ENCODE results near the gene APOL1.
"Not testable (repeated sequence)": the region's sequence is repeated elsewhere in the genome, so short reads cannot be mapped to it uniquely, and the experiment has no call there.

APOL1 gene

GRCh38 chr22:36226189-36226588, 26.7 kb upstream of the APOL1 start:
- DNase-seq = no peak

- DNase-seq = no peak
Observed at GRCh38 chr22:36227396-36227795, 25.5 kb upstream of the APOL1 start.

GRCh38 chr22:36227806-36228205, 25.1 kb upstream of the APOL1 start:
- no peak for DNase-seq

GRCh38 chr22:36228369-36228768, 24.6 kb upstream of the APOL1 start:
- not testable (repeated sequence) for DNase-seq

GRCh38 chr22:36228944-36229343, 24.0 kb upstream of the APOL1 start:
- DNase-seq = no peak

- DNase-seq = not testable (repeated sequence)
Observed at GRCh38 chr22:36229649-36230048, 23.3 kb upstream of the APOL1 start.

- not testable (repeated sequence) for DNase-seq
Observed at GRCh38 chr22:36231051-36231450, 21.9 kb upstream of the APOL1 start.

- DNase-seq = no peak
Observed at GRCh38 chr22:36232715-36233401, 20.1 kb upstream of the APOL1 start.

- DNase-seq = no peak
Observed at GRCh38 chr22:36233796-36234195, 19.1 kb upstream of the APOL1 start.

- no peak for DNase-seq
Observed at GRCh38 chr22:36234213-36234612, 18.7 kb upstream of the APOL1 start.

GRCh38 chr22:36234919-36235318, 18.0 kb upstream of the APOL1 start:
- no peak for DNase-seq

- no peak for DNase-seq
Observed at GRCh38 chr22:36235585-36235984, 17.3 kb upstream of the APOL1 start.

GRCh38 chr22:36236388-36237319, 16.3 kb upstream of the APOL1 start:
- no peak for DNase-seq

GRCh38 chr22:36237462-36238372, 15.2 kb upstream of the APOL1 start:
- DNase-seq = no peak

- no peak for DNase-seq
Observed at GRCh38 chr22:36238373-36239149, 14.4 kb upstream of the APOL1 start.

- DNase-seq = no peak
Observed at GRCh38 chr22:36239150-36239400, 13.9 kb upstream of the APOL1 start.

GRCh38 chr22:36239401-36240171, 13.3 kb upstream of the APOL1 start, which contains the start of gene APOL2:
Gene APOL2 (minus strand): TSS chr22:36239527. CDS start chr22:36233162, 6,365 bp downstream.
- DNase-seq = peak; percentile 72

- no peak for DNase-seq
Observed at GRCh38 chr22:36243986-36244385, 8.9 kb upstream of the APOL1 start.

- DNase-seq = no peak
Observed at GRCh38 chr22:36244522-36245391, 8.2 kb upstream of the APOL1 start.

- DNase-seq = no peak
Observed at GRCh38 chr22:36245805-36246356, 7.1 kb upstream of the APOL1 start.
